Measurements from ENCODE around the gene PWWP2B. TPM values are rescaled to one million over a fixed set of nuclear protein-coding genes. Genes with fewer than 3 reads are reported as not detected.

The PWWP2B gene
- total RNA-seq, 1 donor from 2014 or later, result 24.3 TPM

GRCh38 chr10:132403511-132404168 lies 6.6 kb downstream of the PWWP2B start:
- H3K27ac Mint-ChIP-seq, result no peak overlapping the region

GRCh38 chr10:132404169-132404880 lies 7.3 kb downstream of the PWWP2B start:
- DNase-seq (ENCODE audit: low spot score, unreplicated experiment), result no peak
- peaks cover 18% of the 10 kb centered on the region for H3K4me1 Mint-ChIP-seq (ENCODE audit: low read depth)
- no peak for TF ChIP-seq CTCF (IDR thresholded peaks at IDR 0.05; ENCODE audit: unreplicated experiment)

More at GRCh38 chr10:132403511-132404168, 6.6 kb downstream of the PWWP2B start:
- Mint-ChIP-seq H3K9me3 (ENCODE audit: low read depth) (no peaks in the 10 kb centered on the region), H3K4me1 (ENCODE audit: low read depth) (peaks cover 15% of the 10 kb centered on the region), H3K4me3 (ENCODE audit: low read depth) (no peak overlapping the region), H3K36me3 (ENCODE audit: insufficient read depth) (peaks cover 8% of the 10 kb centered on the region), H3K27me3 (no peaks in the 10 kb centered on the region)
- no peak for DNase-seq (ENCODE audit: low spot score, unreplicated experiment)
- no peak for TF ChIP-seq CTCF (IDR thresholded peaks at IDR 0.05; ENCODE audit: unreplicated experiment)

GRCh38 chr10:132404911-132405462 lies 8.0 kb downstream of the PWWP2B start:
- Mint-ChIP-seq H3K27me3 (no peaks in the 10 kb centered on the region), H3K4me1 (ENCODE audit: low read depth) (peaks cover 23% of the 10 kb centered on the region), H3K27ac (no peak overlapping the region), H3K36me3 (ENCODE audit: insufficient read depth) (peaks cover 8% of the 10 kb centered on the region), H3K4me3 (ENCODE audit: low read depth) (no peak overlapping the region), H3K9me3 (ENCODE audit: low read depth) (no peaks in the 10 kb centered on the region)
- no peak for DNase-seq (ENCODE audit: low spot score, unreplicated experiment)
- no peak for TF ChIP-seq CTCF (IDR thresholded peaks at IDR 0.05; ENCODE audit: unreplicated experiment)

More at GRCh38 chr10:132404169-132404880, 7.3 kb downstream of the PWWP2B start:
- peaks cover 8% of the 10 kb centered on the region for H3K36me3 Mint-ChIP-seq (ENCODE audit: insufficient read depth)
- no peak overlapping the region for H3K4me3 Mint-ChIP-seq (ENCODE audit: low read depth)
- no peaks in the 10 kb centered on the region for H3K9me3 Mint-ChIP-seq (ENCODE audit: low read depth)
- H3K27ac Mint-ChIP-seq, result no peak overlapping the region
- no peaks in the 10 kb centered on the region for H3K27me3 Mint-ChIP-seq

GRCh38 chr10:132405463-132405991 lies 8.5 kb downstream of the PWWP2B start:
- TF ChIP-seq CTCF (IDR thresholded peaks at IDR 0.05; ENCODE audit: unreplicated experiment), result no peak
- no peak for DNase-seq (ENCODE audit: low spot score, unreplicated experiment)
- Mint-ChIP-seq H3K36me3 (ENCODE audit: insufficient read depth) (peaks cover 8% of the 10 kb centered on the region), H3K27me3 (no peaks in the 10 kb centered on the region), H3K4me1 (ENCODE audit: low read depth) (peaks cover 25% of the 10 kb centered on the region), H3K4me3 (ENCODE audit: low read depth) (no peak overlapping the region), H3K9me3 (ENCODE audit: low read depth) (no peaks in the 10 kb centered on the region), H3K27ac (peak overlapping the region; percentile 69)

- no peak for DNase-seq (ENCODE audit: low spot score, unreplicated experiment)
- Mint-ChIP-seq H3K27me3 (no peaks in the 10 kb centered on the region), H3K4me1 (ENCODE audit: low read depth) (peaks cover 25% of the 10 kb centered on the region), H3K9me3 (ENCODE audit: low read depth) (no peaks in the 10 kb centered on the region), H3K36me3 (ENCODE audit: insufficient read depth) (peaks cover 8% of the 10 kb centered on the region), H3K4me3 (ENCODE audit: low read depth) (no peak overlapping the region), H3K27ac (peak overlapping the region; percentile 69)
- no peak for TF ChIP-seq CTCF (IDR thresholded peaks at IDR 0.05; ENCODE audit: unreplicated experiment)
Measured at GRCh38 chr10:132406181-132406580, 9.2 kb downstream of the PWWP2B start.
